ENCODE measurements around the gene ZNF81.
A peak's percentile ranks its signal among the peaks of the same experiment; 100 is the strongest.
"Not testable (repeated sequence)": the region's sequence is repeated elsewhere in the genome, so short reads cannot be mapped to it uniquely, and the experiment has no call there.

ZNF81 gene

GRCh38 chrX:47836164-47837072 lies at the start of gene ZNF81:
TSS of gene ZNF81 (plus strand) at chrX:47836902. CDS start at chrX:47846268, 9,366 bp downstream.
- peak; percentile 80 for DNase-seq

GRCh38 chrX:47796433-47796906 lies 40.2 kb upstream of the ZNF81 start:
- DNase-seq: no peak

GRCh38 chrX:47797084-47797483 lies 39.6 kb upstream of the ZNF81 start:
- DNase-seq: no peak

GRCh38 chrX:47798861-47799260 lies 37.8 kb upstream of the ZNF81 start:
- no peak for DNase-seq

GRCh38 chrX:47802589-47802988 lies 34.1 kb upstream of the ZNF81 start:
- DNase-seq: no peak

GRCh38 chrX:47803103-47803502 lies 33.6 kb upstream of the ZNF81 start:
- not testable (repeated sequence) for DNase-seq

GRCh38 chrX:47804315-47804714 lies 32.4 kb upstream of the ZNF81 start:
- DNase-seq: no peak

- not testable (repeated sequence) for DNase-seq
These were observed 30.9 kb upstream of the ZNF81 start for GRCh38 chrX:47805844-47806243.

- not testable (repeated sequence) for DNase-seq
These were observed 30.1 kb upstream of the ZNF81 start for GRCh38 chrX:47806415-47807271.

- DNase-seq: not testable (repeated sequence)
These were observed 29.5 kb upstream of the ZNF81 start for GRCh38 chrX:47807272-47807538.

- no peak for DNase-seq
These were observed 29.2 kb upstream of the ZNF81 start for GRCh38 chrX:47807548-47807947.

GRCh38 chrX:47808904-47809788 lies 27.6 kb upstream of the ZNF81 start:
- no peak for DNase-seq

- no peak for DNase-seq
These were observed 21.9 kb upstream of the ZNF81 start for GRCh38 chrX:47814851-47815250.

GRCh38 chrX:47815901-47816845 lies 20.5 kb upstream of the ZNF81 start:
- peak; percentile 20 for DNase-seq

GRCh38 chrX:47817421-47817820 lies 19.3 kb upstream of the ZNF81 start:
- no peak for DNase-seq

GRCh38 chrX:47817897-47818296 lies 18.8 kb upstream of the ZNF81 start:
- DNase-seq: no peak

GRCh38 chrX:47828984-47829383 lies 7.7 kb upstream of the ZNF81 start:
- DNase-seq: no peak

- no peak for DNase-seq
These were observed 4.9 kb upstream of the ZNF81 start for GRCh38 chrX:47831788-47832187.

- DNase-seq: no peak
These were observed 1.7 kb downstream of the ZNF81 start for GRCh38 chrX:47838361-47838760.

- DNase-seq: no peak
These were observed 3.4 kb downstream of the ZNF81 start for GRCh38 chrX:47840111-47840510.

GRCh38 chrX:47843363-47843762 lies 6.7 kb downstream of the ZNF81 start:
- DNase-seq: no peak

- no peak for DNase-seq
These were observed 7.4 kb downstream of the ZNF81 start for GRCh38 chrX:47844117-47844516.

All from GF-D8 (cell line).